ENCODE measurements around the gene MRPS22.

The MRPS22 gene

GRCh38 chr3:139312959-139313358 is 30.9 kb upstream of the MRPS22 start:
- Histone ChIP-seq H3K27ac (no peak overlapping the region), H3K4me3 (ENCODE audit: low read depth, low read length) (no peak overlapping the region), H3K9me3 (ENCODE audit: severe bottlenecking) (no peaks in the 10 kb centered on the region), H3K36me3 (no peaks in the 10 kb centered on the region), H3K27me3 (ENCODE audit: insufficient read depth, low read depth, severe bottlenecking) (no peaks in the 10 kb centered on the region)
- no peak for DNase-seq
- no peak for TF ChIP-seq CTCF (IDR thresholded peaks at IDR 0.05; ENCODE audit: low read depth, low read length)

- Histone ChIP-seq H3K27me3 (ENCODE audit: insufficient read depth, low read depth, severe bottlenecking) (no peaks in the 10 kb centered on the region), H3K27ac (no peak overlapping the region)
Observed at GRCh38 chr3:139313921-139314320, 29.9 kb upstream of the MRPS22 start.

GRCh38 chr3:139317215-139317614 is 26.6 kb upstream of the MRPS22 start:
- Histone ChIP-seq H3K9me3 (ENCODE audit: severe bottlenecking) (no peaks in the 10 kb centered on the region), H3K27me3 (ENCODE audit: insufficient read depth, low read depth, severe bottlenecking) (no peaks in the 10 kb centered on the region), H3K36me3 (no peaks in the 10 kb centered on the region), H3K27ac (no peak overlapping the region), H3K4me3 (ENCODE audit: low read depth, low read length) (no peak overlapping the region)
- no peak for DNase-seq
- no peak for TF ChIP-seq CTCF (IDR thresholded peaks at IDR 0.05; ENCODE audit: low read depth, low read length)

More at GRCh38 chr3:139313921-139314320, 29.9 kb upstream of the MRPS22 start:
- no peak overlapping the region for H3K4me3 ChIP-seq (ENCODE audit: low read depth, low read length)
- no peak for TF ChIP-seq CTCF (IDR thresholded peaks at IDR 0.05; ENCODE audit: low read depth, low read length)
- DNase-seq: no peak
- H3K36me3 ChIP-seq: no peaks in the 10 kb centered on the region
- no peaks in the 10 kb centered on the region for H3K9me3 ChIP-seq (ENCODE audit: severe bottlenecking)

GRCh38 chr3:139317660-139318430 is 26.0 kb upstream of the MRPS22 start:
- no peak for DNase-seq
- Histone ChIP-seq H3K9me3 (ENCODE audit: severe bottlenecking) (no peaks in the 10 kb centered on the region), H3K27ac (no peak overlapping the region), H3K4me3 (ENCODE audit: low read depth, low read length) (no peak overlapping the region), H3K27me3 (ENCODE audit: insufficient read depth, low read depth, severe bottlenecking) (no peaks in the 10 kb centered on the region), H3K36me3 (no peaks in the 10 kb centered on the region)
- TF ChIP-seq CTCF (IDR thresholded peaks at IDR 0.05; ENCODE audit: low read depth, low read length): no peak

GRCh38 chr3:139318431-139318816 is 25.4 kb upstream of the MRPS22 start:
- no peak for DNase-seq
- H3K27ac ChIP-seq: no peak overlapping the region
- no peaks in the 10 kb centered on the region for H3K9me3 ChIP-seq (ENCODE audit: severe bottlenecking)
- no peaks in the 10 kb centered on the region for H3K36me3 ChIP-seq
- H3K4me3 ChIP-seq (ENCODE audit: low read depth, low read length): no peak overlapping the region
- TF ChIP-seq CTCF (IDR thresholded peaks at IDR 0.05; ENCODE audit: low read depth, low read length): no peak
- H3K27me3 ChIP-seq (ENCODE audit: insufficient read depth, low read depth, severe bottlenecking): no peaks in the 10 kb centered on the region

- H3K36me3 ChIP-seq: no peaks in the 10 kb centered on the region
- no peak overlapping the region for H3K4me3 ChIP-seq (ENCODE audit: low read depth, low read length)
- no peak for DNase-seq
- no peak for TF ChIP-seq CTCF (IDR thresholded peaks at IDR 0.05; ENCODE audit: low read depth, low read length)
- H3K9me3 ChIP-seq (ENCODE audit: severe bottlenecking): no peaks in the 10 kb centered on the region
- no peaks in the 10 kb centered on the region for H3K27me3 ChIP-seq (ENCODE audit: insufficient read depth, low read depth, severe bottlenecking)
- H3K27ac ChIP-seq: no peak overlapping the region
Observed at GRCh38 chr3:139318826-139319225, 25.0 kb upstream of the MRPS22 start.

Data from WERI-Rb-1 (cell line).